ENCODE data around the gene NFASC. TPM values are rescaled to one million over a fixed set of nuclear protein-coding genes. Genes with fewer than 3 reads are reported as not detected.

The NFASC gene
- total RNA-seq, 1 experiment from 2014 or later = 72.0 TPM

- no peaks in the 10 kb centered on the region for H3K36me3 ChIP-seq
- peaks cover 26% of the 10 kb centered on the region for H3K27me3 ChIP-seq
- H3K4me3 ChIP-seq = no peak overlapping the region
- no peaks in the 10 kb centered on the region for H3K9me3 ChIP-seq (replicated peaks)
- H3K4me1 ChIP-seq = no peaks in the 10 kb centered on the region
- no peak for DNase-seq
- no peak overlapping the region for H3K27ac ChIP-seq
Measured at GRCh38 chr1:205028924-205029323, 158.3 kb downstream of the NFASC start.

- H3K27me3 ChIP-seq = peaks cover 22% of the 10 kb centered on the region
- no peaks in the 10 kb centered on the region for H3K36me3 ChIP-seq
- H3K4me1 ChIP-seq = no peaks in the 10 kb centered on the region
- H3K27ac ChIP-seq = no peak overlapping the region
- DNase-seq = no peak
- H3K4me3 ChIP-seq = no peak overlapping the region
- no peaks in the 10 kb centered on the region for H3K9me3 ChIP-seq (replicated peaks)
Measured at GRCh38 chr1:205030241-205030640, 159.6 kb downstream of the NFASC start.

DNA sequence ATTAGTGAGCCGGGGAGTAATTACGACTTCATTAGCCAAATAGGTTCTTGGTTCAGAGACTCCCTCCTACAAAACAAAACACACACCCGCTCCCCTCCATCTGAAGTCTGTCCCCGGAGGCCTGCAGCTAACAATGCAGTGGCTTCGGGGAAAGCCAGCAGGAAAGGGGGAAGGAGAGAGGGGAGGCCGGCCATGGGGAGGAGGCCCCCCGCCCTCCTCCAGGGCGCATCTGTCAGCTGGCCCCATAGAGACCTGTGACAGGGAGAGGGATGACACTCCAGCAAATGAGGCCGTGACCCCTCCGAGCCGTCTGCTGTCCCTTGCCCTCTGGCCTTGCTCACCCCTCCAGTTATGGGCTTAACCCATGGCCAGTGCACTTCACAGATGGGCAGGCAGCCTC is 160.2 kb downstream of the NFASC start:
- H3K4me3 ChIP-seq = no peak overlapping the region
- H3K9me3 ChIP-seq (replicated peaks) = no peaks in the 10 kb centered on the region
- no peak for DNase-seq
- H3K4me1 ChIP-seq = no peaks in the 10 kb centered on the region
- H3K27ac ChIP-seq = no peak overlapping the region
- H3K36me3 ChIP-seq = no peaks in the 10 kb centered on the region
- H3K27me3 ChIP-seq = peaks cover 22% of the 10 kb centered on the region

GRCh38 chr1:205032508-205032907 is 161.8 kb downstream of the NFASC start:
- peak; percentile 67 to 81 for DNase-seq

DNA sequence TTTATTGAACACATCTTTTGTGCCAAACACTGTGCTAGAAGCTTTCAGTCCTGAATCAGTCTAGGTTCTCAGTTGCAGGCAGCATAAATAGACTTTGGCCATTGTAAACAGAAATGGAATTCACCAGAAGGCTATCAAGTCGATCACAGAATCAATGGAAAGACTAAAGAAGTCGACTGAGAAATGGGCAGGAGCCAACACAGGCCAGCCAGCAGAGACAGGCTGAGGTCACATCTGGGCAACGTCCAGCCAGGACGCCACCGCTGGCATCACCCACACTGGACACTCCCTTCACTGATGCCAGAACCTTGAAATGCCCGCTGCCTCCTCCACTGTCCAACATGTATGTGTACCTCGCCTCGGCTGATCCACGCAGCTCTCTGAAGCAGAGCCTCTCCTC is 166.9 kb downstream of the NFASC start:
- no peak overlapping the region for H3K27ac ChIP-seq
- H3K36me3 ChIP-seq = no peaks in the 10 kb centered on the region
- no peak overlapping the region for H3K4me3 ChIP-seq
- no peaks in the 10 kb centered on the region for H3K9me3 ChIP-seq (replicated peaks)
- no peak for DNase-seq
- peaks cover 20% of the 10 kb centered on the region for H3K4me1 ChIP-seq
- H3K27me3 ChIP-seq = peaks cover 9% of the 10 kb centered on the region; the same call in 1 of the 2 replicates

More at GRCh38 chr1:205032508-205032907, 161.8 kb downstream of the NFASC start:
- Histone ChIP-seq H3K27ac (no peak overlapping the region), H3K4me3 (no peak overlapping the region), H3K36me3 (no peaks in the 10 kb centered on the region), H3K4me1 (no peaks in the 10 kb centered on the region), H3K27me3 (peaks cover 18% of the 10 kb centered on the region), H3K9me3 (replicated peaks) (no peaks in the 10 kb centered on the region)

- H3K9me3 ChIP-seq (replicated peaks) = no peaks in the 10 kb centered on the region
- H3K4me3 ChIP-seq = no peak overlapping the region
- H3K4me1 ChIP-seq = peaks cover 21% of the 10 kb centered on the region
- no peak overlapping the region for H3K27ac ChIP-seq
- no peaks in the 10 kb centered on the region for H3K36me3 ChIP-seq
- H3K27me3 ChIP-seq = peaks cover 12% of the 10 kb centered on the region
- no peak for DNase-seq
Measured at GRCh38 chr1:205038132-205038786, 167.6 kb downstream of the NFASC start.

DNA sequence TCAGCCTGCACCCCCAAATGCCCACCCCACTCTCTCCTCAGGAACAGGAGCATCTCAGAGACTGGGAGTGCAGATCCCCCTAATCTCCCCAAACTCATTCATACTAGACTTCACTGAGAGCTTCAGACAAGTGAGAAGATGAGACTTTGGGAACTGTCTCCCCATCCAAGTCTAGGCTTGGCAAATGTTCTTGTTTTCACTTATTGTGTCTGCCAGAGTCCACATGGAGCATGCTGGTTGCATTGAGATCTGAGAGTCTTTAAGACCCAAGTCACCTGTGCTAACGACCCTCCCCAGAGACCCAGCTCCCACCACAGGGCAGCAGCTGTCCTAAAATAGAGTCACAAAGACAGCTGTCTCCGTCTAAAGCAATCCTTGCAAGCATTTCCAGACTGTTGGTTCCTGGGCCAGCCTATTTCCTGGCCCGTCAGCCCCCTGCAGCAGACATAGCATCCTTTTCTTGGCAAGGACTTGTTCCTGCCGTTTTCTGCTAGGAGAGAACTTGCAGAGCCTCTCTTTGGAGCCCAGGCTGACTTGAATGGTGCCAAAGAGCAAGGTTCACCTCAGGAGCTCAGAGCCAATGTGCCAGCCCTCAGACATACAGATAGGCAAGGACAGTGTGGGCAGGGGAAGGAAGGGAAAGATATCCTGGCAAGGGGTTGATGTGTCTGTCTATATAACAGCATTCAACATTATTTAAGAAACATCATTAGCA is 170.5 kb downstream of the NFASC start:
- no peaks in the 10 kb centered on the region for H3K36me3 ChIP-seq
- peak; percentile 59 to 74 for DNase-seq
- no peaks in the 10 kb centered on the region for H3K9me3 ChIP-seq (replicated peaks)
- H3K27me3 ChIP-seq = peaks cover 37% of the 10 kb centered on the region
- no peak overlapping the region for H3K4me3 ChIP-seq
- H3K4me1 ChIP-seq = peaks cover 21% of the 10 kb centered on the region
- no peak overlapping the region for H3K27ac ChIP-seq

- H3K27me3 ChIP-seq = peaks cover 42% of the 10 kb centered on the region
- H3K4me1 ChIP-seq = peaks cover 21% of the 10 kb centered on the region
- H3K4me3 ChIP-seq = peak overlapping the region; percentile 19; the same call in 1 of the 2 replicates
- H3K27ac ChIP-seq = no peak overlapping the region
- no peaks in the 10 kb centered on the region for H3K9me3 ChIP-seq (replicated peaks)
- H3K36me3 ChIP-seq = no peaks in the 10 kb centered on the region
- peak in 1 of 2 experiments; percentile 26 for DNase-seq
Measured at GRCh38 chr1:205041998-205042910, 171.6 kb downstream of the NFASC start.

GRCh38 chr1:205042911-205043806 is 172.5 kb downstream of the NFASC start, which contains the start of gene CNTN2:
CNTN2 (plus strand) TSS chr1:205043212; CDS start chr1:205053186, 9,974 bp downstream.
- peaks cover 42% of the 10 kb centered on the region for H3K27me3 ChIP-seq
- peaks cover 21% of the 10 kb centered on the region for H3K4me1 ChIP-seq
- no peak within 1 kb of the TSS for H3K27ac ChIP-seq
- H3K4me3 ChIP-seq = peak within 1 kb of the TSS; percentile 25
- H3K36me3 ChIP-seq = no peaks in the 10 kb centered on the region
- peak; percentile 53 to 56 for DNase-seq
- no peaks in the 10 kb centered on the region for H3K9me3 ChIP-seq (replicated peaks)

DNA sequence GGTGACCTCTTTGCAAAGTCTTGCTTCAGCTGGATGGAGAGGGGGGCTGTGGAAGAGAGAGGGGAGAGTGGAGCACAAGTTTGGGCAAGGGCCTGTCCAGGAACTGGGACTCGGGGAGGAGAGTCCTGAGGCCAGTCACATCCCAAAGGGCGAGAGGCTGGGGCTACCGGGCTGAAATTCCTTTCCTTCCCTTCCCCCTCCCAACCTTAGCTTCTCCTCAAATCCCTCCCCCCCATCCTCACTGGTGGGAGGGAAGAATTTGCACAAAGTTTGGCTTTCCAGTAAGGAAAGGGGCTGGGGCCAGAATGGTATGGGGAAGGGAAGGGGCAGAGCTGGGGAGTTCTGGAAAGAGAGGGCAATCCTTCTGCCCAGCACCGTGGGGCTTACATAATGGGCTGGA is 173.2 kb downstream of the NFASC start:
- Histone ChIP-seq H3K36me3 (no peaks in the 10 kb centered on the region), H3K9me3 (replicated peaks) (no peaks in the 10 kb centered on the region), H3K27ac (no peak overlapping the region), H3K27me3 (peaks cover 42% of the 10 kb centered on the region), H3K4me1 (peaks cover 21% of the 10 kb centered on the region), H3K4me3 (no peak overlapping the region)
- no peak for DNase-seq

- peaks cover 45% of the 10 kb centered on the region for H3K27me3 ChIP-seq
- no peak overlapping the region for H3K27ac ChIP-seq
- no peaks in the 10 kb centered on the region for H3K36me3 ChIP-seq
- H3K4me3 ChIP-seq = no peak overlapping the region
- H3K4me1 ChIP-seq = peaks cover 21% of the 10 kb centered on the region
- H3K9me3 ChIP-seq (replicated peaks) = no peaks in the 10 kb centered on the region
- DNase-seq = peak in 1 of 2 experiments; percentile 30
Measured at GRCh38 chr1:205044741-205045140, 174.1 kb downstream of the NFASC start.

- Histone ChIP-seq H3K27ac (no peak overlapping the region), H3K27me3 (peaks cover 48% of the 10 kb centered on the region), H3K4me3 (no peak overlapping the region), H3K36me3 (no peaks in the 10 kb centered on the region), H3K4me1 (peaks cover 21% of the 10 kb centered on the region), H3K9me3 (replicated peaks) (no peaks in the 10 kb centered on the region)
- DNase-seq = no peak
Measured at GRCh38 chr1:205045146-205045545, 174.5 kb downstream of the NFASC start.

DNA sequence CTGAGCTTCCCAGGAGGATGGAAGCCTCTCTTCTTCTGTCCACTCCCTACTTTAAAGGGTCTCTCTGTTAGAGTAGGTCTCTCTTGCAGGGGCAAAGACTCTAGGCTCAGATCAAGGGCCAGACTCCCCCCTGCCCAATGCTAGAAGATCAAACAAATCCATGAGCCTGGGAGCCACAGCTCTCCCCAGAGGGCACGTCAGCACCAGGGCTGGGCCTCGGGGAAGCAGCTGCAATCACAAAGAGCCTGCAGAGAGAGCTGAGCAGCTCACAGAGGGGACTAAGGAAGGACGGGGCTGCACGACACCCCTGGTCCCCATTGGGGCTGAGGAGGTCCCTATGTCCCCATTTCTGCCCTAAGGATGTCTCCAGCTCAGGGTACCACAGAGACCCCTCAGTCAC is 176.2 kb downstream of the NFASC start:
- H3K9me3 ChIP-seq (replicated peaks) = no peaks in the 10 kb centered on the region
- peak; percentile 40 to 51 for DNase-seq
- H3K36me3 ChIP-seq = no peaks in the 10 kb centered on the region
- H3K27me3 ChIP-seq = peaks cover 50% of the 10 kb centered on the region
- no peak overlapping the region for H3K27ac ChIP-seq
- H3K4me3 ChIP-seq = no peak overlapping the region
- peaks cover 8% of the 10 kb centered on the region; the same call in 1 of the 2 replicates for H3K4me1 ChIP-seq

DNA sequence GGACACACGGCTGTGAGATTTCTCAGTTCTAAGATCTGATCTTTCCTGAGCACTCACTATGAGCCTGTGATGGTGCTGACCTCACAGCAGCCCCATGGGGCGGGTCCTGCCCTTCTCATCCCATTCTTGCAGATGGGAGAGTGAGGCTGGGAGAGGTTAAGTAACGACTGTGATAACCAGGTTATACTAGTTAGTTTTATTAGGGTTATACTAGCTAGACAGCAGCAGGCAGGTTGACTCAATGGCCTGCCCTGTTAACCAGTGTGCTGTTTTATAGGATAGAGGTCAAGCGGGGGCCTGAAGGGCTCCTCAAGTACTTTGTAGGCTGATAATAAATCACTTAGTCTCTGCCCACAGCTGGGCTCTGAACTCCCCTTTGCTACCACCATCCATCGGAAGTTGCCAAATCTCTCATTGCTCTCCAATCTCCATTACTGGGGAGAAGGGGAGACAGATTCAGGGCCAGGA is 177.1 kb downstream of the NFASC start:
- H3K27me3 ChIP-seq = peaks cover 47% of the 10 kb centered on the region
- H3K9me3 ChIP-seq (replicated peaks) = no peaks in the 10 kb centered on the region
- H3K36me3 ChIP-seq = no peaks in the 10 kb centered on the region
- DNase-seq = no peak
- no peaks in the 10 kb centered on the region; the same call in 1 of the 2 replicates for H3K4me1 ChIP-seq
- H3K27ac ChIP-seq = no peak overlapping the region
- H3K4me3 ChIP-seq = no peak overlapping the region

Measured in SJCRH30 (cell line).